Epithelial cell of proximal tubule (primary cell): ENCODE data around the gene ARPC1A. TPM values are rescaled to one million over a fixed set of nuclear protein-coding genes. Genes with fewer than 3 reads are reported as not detected.
A peak's percentile ranks its signal among the peaks of the same experiment; 100 is the strongest.
"Not testable (repeated sequence)": the region's sequence is repeated elsewhere in the genome, so short reads cannot be mapped to it uniquely, and the experiment has no call there.

Experiments used
- DNase-seq: peaks from one replicate; pipeline ENCODE4 v3.0.0-alpha.2; 2011; ENCODE audit warnings: low read depth
- H3K4me3 ChIP-seq: 2 replicates; pipeline ENCODE4 v1.5.1; 2011; ENCODE audit warnings: low read depth, mild to moderate bottlenecking, low read length
- total RNA-seq: library from RNA; depleted of rRNA; stranded (reverse); fragments of >200 nt; gene quantifications from 2 replicates; pipeline ENCODE4 v1.2.3, GENCODE V29; 2015
- TF ChIP-seq, protein P1 (sequence below): conservative IDR thresholded peaks from 2 replicates; pipeline ENCODE4 v1.5.1; 2012; ENCODE audit warnings: low read depth, mild to moderate bottlenecking, low read length

The ARPC1A gene
- total RNA-seq, 1 donor from 2014 or later = 198 TPM

- DNase-seq = no peak
- TF ChIP-seq, protein P1, sequence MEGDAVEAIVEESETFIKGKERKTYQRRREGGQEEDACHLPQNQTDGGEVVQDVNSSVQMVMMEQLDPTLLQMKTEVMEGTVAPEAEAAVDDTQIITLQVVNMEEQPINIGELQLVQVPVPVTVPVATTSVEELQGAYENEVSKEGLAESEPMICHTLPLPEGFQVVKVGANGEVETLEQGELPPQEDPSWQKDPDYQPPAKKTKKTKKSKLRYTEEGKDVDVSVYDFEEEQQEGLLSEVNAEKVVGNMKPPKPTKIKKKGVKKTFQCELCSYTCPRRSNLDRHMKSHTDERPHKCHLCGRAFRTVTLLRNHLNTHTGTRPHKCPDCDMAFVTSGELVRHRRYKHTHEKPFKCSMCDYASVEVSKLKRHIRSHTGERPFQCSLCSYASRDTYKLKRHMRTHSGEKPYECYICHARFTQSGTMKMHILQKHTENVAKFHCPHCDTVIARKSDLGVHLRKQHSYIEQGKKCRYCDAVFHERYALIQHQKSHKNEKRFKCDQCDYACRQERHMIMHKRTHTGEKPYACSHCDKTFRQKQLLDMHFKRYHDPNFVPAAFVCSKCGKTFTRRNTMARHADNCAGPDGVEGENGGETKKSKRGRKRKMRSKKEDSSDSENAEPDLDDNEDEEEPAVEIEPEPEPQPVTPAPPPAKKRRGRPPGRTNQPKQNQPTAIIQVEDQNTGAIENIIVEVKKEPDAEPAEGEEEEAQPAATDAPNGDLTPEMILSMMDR = no peak
- peak overlapping the region; percentile 95 for H3K4me3 ChIP-seq
These were observed 84.1 kb downstream of the ARPC1A start for GRCh38 chr7:99409806-99410205.

GRCh38 chr7:99410635-99411034, 84.9 kb downstream of the ARPC1A start:
- DNase-seq = no peak
- H3K4me3 ChIP-seq = no peak overlapping the region
- TF ChIP-seq, protein P1 = no peak

DNA sequence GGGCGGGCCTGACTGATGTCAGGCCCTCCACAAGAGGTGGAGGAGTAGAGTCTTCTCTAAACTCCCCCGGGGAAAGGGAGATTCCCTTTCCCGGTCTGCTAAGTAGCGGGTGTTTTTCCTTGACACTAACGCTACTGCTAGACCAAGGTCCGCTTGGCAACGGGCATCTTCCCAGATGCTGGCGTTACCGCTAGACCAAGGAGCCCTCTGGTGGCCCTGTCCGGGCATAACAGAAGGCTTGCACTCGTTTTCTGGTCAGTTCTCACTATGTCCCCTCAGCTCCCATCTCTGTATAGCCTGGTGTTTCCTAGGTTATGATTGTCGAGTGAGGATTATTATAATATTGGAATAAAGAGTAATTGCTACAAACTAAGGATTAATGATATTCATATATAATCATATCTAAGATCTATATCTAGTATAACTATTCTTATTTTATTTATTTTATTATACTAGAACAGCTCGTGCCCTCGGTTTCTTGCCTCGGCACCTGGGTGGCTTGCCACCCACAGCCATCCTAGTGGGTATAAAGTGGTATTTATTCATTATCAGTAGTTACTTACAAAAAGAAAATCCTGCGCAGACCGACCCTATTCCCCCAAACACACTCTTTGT, 89.9 kb downstream of the ARPC1A start:
- TF ChIP-seq, protein P1 = peak; percentile 65
- H3K4me3 ChIP-seq, DNase-seq: not testable (repeated sequence)

Other genes with a start within 250 kb of the ARPC1A start
- 26.9 and 30.7 TPM in 2 replicates for gene SMURF1, start 181.8 kb upstream of the ARPC1A start, total RNA-seq
- not detected in 2 replicates for gene KPNA7, start 117.8 kb upstream of the ARPC1A start, total RNA-seq
- 1.0 and 1.4 TPM in 2 replicates for gene MYH16, start 53.1 kb upstream of the ARPC1A start, total RNA-seq
- 378 and 509 TPM in 2 replicates for gene ARPC1B, start 48.8 kb downstream of the ARPC1A start, total RNA-seq
- 123 and 159 TPM in 2 replicates for gene PDAP1, start 82.7 kb downstream of the ARPC1A start, total RNA-seq
- 134 and 136 TPM in 2 replicates for gene BUD31, start 83.1 kb downstream of the ARPC1A start, total RNA-seq
- gene PTCD1, start 112.9 kb downstream of the ARPC1A start, total RNA-seq = 4.0 and 7.2 TPM in 2 replicates
- 15.8 and 43.1 TPM in 2 replicates for gene CPSF4, start 113.0 kb downstream of the ARPC1A start, total RNA-seq
- 1,313 and 2,133 TPM in 2 replicates for gene ATP5MF, start 140.3 kb downstream of the ARPC1A start, total RNA-seq
- gene ZNF789, start 147.0 kb downstream of the ARPC1A start, total RNA-seq = 10.7 and 11.6 TPM in 2 replicates
- 14.7 and 15.7 TPM in 2 replicates for gene ZNF394, start 174.4 kb downstream of the ARPC1A start, total RNA-seq
- gene ZKSCAN5, start 178.8 kb downstream of the ARPC1A start, total RNA-seq = 7.7 and 8.2 TPM in 2 replicates
- gene FAM200A, start 226.2 kb downstream of the ARPC1A start, total RNA-seq = 6.0 and 6.2 TPM in 2 replicates
- 31.5 and 53.8 TPM in 2 replicates for gene ZNF655, start 232.7 kb downstream of the ARPC1A start, total RNA-seq